GM12878 (cell line): ENCODE results near the gene PCDHB6. TPM values are rescaled to one million over a fixed set of nuclear protein-coding genes. Genes with fewer than 3 reads are reported as not detected.
"Not testable (repeated sequence)": the region's sequence is repeated elsewhere in the genome, so short reads cannot be mapped to it uniquely, and the experiment has no call there.

Experiments
- ATAC-seq: fragments of 200-7000 bp; cut with Tn5 transposase; 3 replicates; pipeline ENCODE4 v1.9.1; 2020; ENCODE audit warnings: mild to moderate bottlenecking, moderate library complexity
- BruUV-seq: library from RNA; stranded (reverse); fragments of 400-500 nt; replicated peaks from 2 replicates; lab custom pipeline; 2021; lab: Mats Ljungman, UMichigan
- CTCF ChIA-PET: fragments of 300-600 bp; sonication (Branson Sonifier 250); formaldehyde crosslinking; extraction: SDS; loops from one replicate; lab custom pipeline; 2021; ENCODE audit warnings: inconsistent platforms; lab: Yijun Ruan, JAX
- POLR2A ChIA-PET: fragments of 350-600 bp; formaldehyde crosslinking; extraction: SDS; loops from one replicate; lab custom pipeline; 2021; ENCODE audit warnings: inconsistent platforms; lab: Charles Lee
- RAD21 ChIA-PET: fragments of 300-600 bp; sonication (Branson Sonifier 250); formaldehyde crosslinking; loops from one replicate; lab custom pipeline; 2023; ENCODE audit warnings: antibody characterized with exemption; ENCODE audit not compliant: unreplicated experiment; lab: Charles Lee
- SMC1A ChIA-PET: fragments of 300-600 bp; sonication (Branson Sonifier 250); formaldehyde crosslinking; loops from one replicate; lab custom pipeline; 2023; ENCODE audit not compliant: unreplicated experiment, uncharacterized antibody; lab: Charles Lee
- DNase-seq: peaks from one replicate; pipeline ENCODE4 v3.0.0-alpha.2; 2011; ENCODE audit warnings: low read depth, low spot score
- FAIRE-seq: peaks from 3 replicates; lab custom pipeline; 2011; peaks lifted over from hg19 to GRCh38; lab: Jason Lieb, UNC
- H2AFZ ChIP-seq: 2 replicates; pipeline ENCODE4 v1.6.0; 2011; ENCODE audit warnings: low read depth, low read length, control low read depth; ENCODE audit not compliant: control insufficient read depth
- H3K27ac ChIP-seq: 2 replicates; pipeline ENCODE4 v1.5.1; 2011; ENCODE audit warnings: control low read depth; ENCODE audit not compliant: control insufficient read depth, insufficient read depth
- H3K27me3 ChIP-seq, 2 experiments: replicated peaks in 1 of 2; 2 replicates each; pipeline versions ENCODE4 v1.6.0 to v1.6.1; 2011; ENCODE audit warnings: low read length in 1 of 2; ENCODE audit not compliant: control insufficient read depth in 2 of 2, insufficient read depth in 2 of 2
- H3K36me3 ChIP-seq, 2 experiments: 2 replicates each; pipeline ENCODE4 v1.5.1; 2011; ENCODE audit warnings: low read length in 1 of 2; ENCODE audit not compliant: control insufficient read depth in 2 of 2, insufficient read depth in 2 of 2
- H3K4me1 ChIP-seq: 2 replicates; pipeline ENCODE4 v1.6.1; 2011; ENCODE audit warnings: mild to moderate bottlenecking, low read length, moderate library complexity, mixed read lengths; ENCODE audit not compliant: control insufficient read depth, insufficient read depth
- H3K4me2 ChIP-seq: 2 replicates; pipeline ENCODE4 v1.6.0; 2011; ENCODE audit warnings: control low read depth; ENCODE audit not compliant: control insufficient read depth, insufficient read depth
- H3K4me3 ChIP-seq: fragments of 200-600 bp; sonication (generic); 2 replicates; pipeline ENCODE4 v1.5.1; 2016
- H3K79me2 ChIP-seq: 2 replicates; pipeline ENCODE4 v1.6.0; 2011; ENCODE audit warnings: low read length; ENCODE audit not compliant: control insufficient read depth, insufficient read depth
- H3K9ac ChIP-seq: 2 replicates; pipeline ENCODE4 v1.8.0; 2011; ENCODE audit warnings: low read length, control low read depth, mixed read lengths; ENCODE audit not compliant: control insufficient read depth, insufficient read depth
- H3K9me3 ChIP-seq: replicated peaks from 3 replicates; pipeline ENCODE4 v1.5.1; 2011; ENCODE audit warnings: mild to moderate bottlenecking, low read length; ENCODE audit not compliant: control insufficient read depth, insufficient read depth
- H4K20me1 ChIP-seq: 2 replicates; pipeline ENCODE4 v1.6.0; 2011; ENCODE audit not compliant: control insufficient read depth, insufficient read depth
- CBX3 ChIP-seq: fragments of 200-600 bp; sonication (generic); IDR thresholded peaks from 2 replicates; pipeline ENCODE4 v1.6.1; 2016; ENCODE audit warnings: low read depth, borderline replicate concordance
- CBX5 ChIP-seq: sonication (generic); IDR thresholded peaks from 2 replicates; pipeline ENCODE4 v1.6.1; 2016; ENCODE audit warnings: low read depth, moderate library complexity, mild to moderate bottlenecking, inconsistent platforms
- CEBPB ChIP-seq, 2 experiments: fragments of 150-350 bp in 1 of 2; IDR thresholded peaks; 2 replicates each; pipeline ENCODE4 v1.6.1; 2012 to 2014; ENCODE audit warnings: low read depth in 2 of 2, low read length in 2 of 2, borderline replicate concordance in 1 of 2, inconsistent platforms in 1 of 2
- HDAC2 ChIP-seq: fragments of 200-600 bp; sonication (generic); IDR thresholded peaks from 2 replicates; pipeline ENCODE4 v1.6.1; 2017
- MYB ChIP-seq: fragments of 150-350 bp; IDR thresholded peaks from 2 replicates; pipeline ENCODE4 v1.6.1; 2014; ENCODE audit warnings: mild to moderate bottlenecking, low read depth, low read length, borderline replicate concordance
- MYC ChIP-seq: IDR thresholded peaks from 2 replicates; pipeline ENCODE4 v1.6.1; 2011; ENCODE audit warnings: mild to moderate bottlenecking, low read length, moderate library complexity, inconsistent platforms; ENCODE audit not compliant: insufficient read depth, insufficient replicate concordance, insufficient read length, severe bottlenecking
- TAF1 ChIP-seq: IDR thresholded peaks from 2 replicates; pipeline ENCODE4 v1.6.1; 2011; ENCODE audit warnings: mild to moderate bottlenecking, low read depth, low read length, borderline replicate concordance
- WRNIP1 ChIP-seq: IDR thresholded peaks from 2 replicates; pipeline ENCODE4 v1.6.1; 2011; ENCODE audit warnings: low read depth, low read length, improper control_type of control experiment, borderline replicate concordance
- WGBS: methylation state at CpG from one replicate; pipeline ENCODE4 v1.1.6; 2016; ENCODE audit warnings: low lambda C conversion rate; ENCODE audit not compliant: insufficient replicate concordance, insufficient coverage; ENCODE audit errors: missing lambda C conversion rate; 5-methylcytosine and 5-hydroxymethylcytosine counted together
- in situ Hi-C: fragments of 300-500 bp; cut with MboI; formaldehyde crosslinking; loops from 9 replicates; pipeline ENCODE4 v1.14.3; 2018; ENCODE audit warnings: mixed read lengths
- intact Hi-C: fragments of 100-400 bp; cut with micrococcal nuclease; formaldehyde crosslinking; loops from one replicate; pipeline ENCODE4 v1.14.2; 2022; ENCODE audit not compliant: unreplicated experiment
- polyA plus RNA-seq, 11 experiments: library from polyadenylated mRNA; depleted of rRNA in 4 of 11; unstranded in 6 of 11; stranded (reverse) in 5 of 11; fragments of >200 nt; fragmentation: Nextera tagmentation in 4 of 11; fragmentation: Illumina TruSeq in 1 of 11; extraction: Ambion mirVana in 4 of 11; extraction: Trizol in 1 of 11; gene quantifications; 1 replicate in 1 of 11; 2 replicates in 10 of 11; pipeline versions ENCODE4 v1.2.1 to v1.2.3, GENCODE V29; 2011 to 2016; ENCODE audit warnings: inconsistent platforms in 2 of 11, missing spikeins in 2 of 11, low read depth in 1 of 11
- total RNA-seq, 4 experiments: library from RNA; depleted of rRNA in 3 of 4; stranded (reverse); fragments of >200 nt in 3 of 4; fragmentation: Illumina TruSeq in 1 of 4; extraction: Trizol in 1 of 4; gene quantifications; 2 replicates each; pipeline versions ENCODE4 v1.2.1 to v1.2.3, GENCODE V29; 2013 to 2021

The PCDHB6 gene
- total and polyA plus RNA-seq, 10 of the 15 experiments (the other 5 are each of a cell fraction or from before 2014, with no cell fraction given), result not detected

GRCh38 chr5:141123396-141124135 is 26.3 kb upstream of the PCDHB6 start:
- DNase-seq, BruUV-seq, H3K4me1 ChIP-seq, H3K4me3 ChIP-seq, H3K27me3 ChIP-seq, SMC1A ChIA-PET, H2AFZ ChIP-seq, H3K79me2 ChIP-seq, intact Hi-C loops, RAD21 ChIA-PET, H3K9ac ChIP-seq, H3K4me2 ChIP-seq, ATAC-seq, POLR2A ChIA-PET, H3K9me3 ChIP-seq, CTCF ChIA-PET, H3K36me3 ChIP-seq, FAIRE-seq, H3K27ac ChIP-seq, H4K20me1 ChIP-seq, in situ Hi-C loops: not testable (repeated sequence)
- WGBS, result 74% methylated on average over 36 of the region's 73 CpGs

DNA sequence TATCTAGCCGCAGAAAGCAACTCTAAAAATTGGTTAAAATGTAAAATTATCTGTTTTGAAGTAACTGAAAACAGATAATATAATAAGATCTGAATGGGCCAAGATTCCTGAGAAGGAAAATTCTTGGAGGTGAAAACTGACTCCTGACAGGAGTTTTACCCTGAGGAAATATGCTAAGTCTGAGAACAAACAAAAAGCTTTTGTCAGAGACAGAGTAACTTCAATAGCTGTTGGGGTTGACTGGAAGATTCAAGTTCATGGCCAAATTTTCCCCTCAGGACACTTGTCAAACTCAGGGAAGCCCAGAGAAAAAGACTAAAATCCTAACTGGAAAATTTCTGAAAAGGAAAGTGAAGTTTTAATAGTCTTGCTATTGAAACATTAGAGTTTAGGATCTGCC is 22.6 kb upstream of the PCDHB6 start:
- no peak overlapping the region for H3K27ac ChIP-seq
- no peaks in the 10 kb centered on the region for H4K20me1 ChIP-seq
- no peak overlapping the region for H2AFZ ChIP-seq
- H3K27me3 ChIP-seq, result no peaks in the 10 kb centered on the region
- no peaks in the 10 kb centered on the region for H3K36me3 ChIP-seq
- H3K4me1 ChIP-seq, result no peaks in the 10 kb centered on the region
- BruUV-seq, result no TSS peak
- H3K9me3 ChIP-seq, result no peaks in the 10 kb centered on the region; the same call in 2 of the 3 replicates
- intact Hi-C loops (no loop called here), in situ Hi-C loops (no loop called here)
- DNase-seq, result no peak
- no peak for ATAC-seq
- no peak for FAIRE-seq
- CTCF ChIA-PET, result no interaction called here
- H3K4me2 ChIP-seq, result no peak overlapping the region
- no peak overlapping the region for H3K9ac ChIP-seq
- POLR2A ChIA-PET, result no interaction called here
- TF ChIP-seq CBX3 (no peak), CBX5 (no peak), WRNIP1 (no peak), HDAC2 (no peak), CEBPB (IDR thresholded peaks at IDR 0.05; ENCODE audit: borderline replicate concordance in 1 of 2, low read depth in 2 of 2, low read length in 2 of 2) (no peak), MYB (no peak), MYC (no peak), TAF1 (no peak)
- TF ChIP-seq, all 136 proteins: peak for 0
- Histone ChIP-seq H3K4me3 (no peak overlapping the region), H3K79me2 (no peaks in the 10 kb centered on the region)
- ChIA-PET RAD21 (no interaction called here), SMC1A (no interaction called here)
- WGBS, result 80% methylated on average over 1 of the region's 1 CpG
